ENCODE data around the gene SLC2A8. TPM values are rescaled to one million over a fixed set of nuclear protein-coding genes. Genes with fewer than 3 reads are reported as not detected.

The SLC2A8 gene
- total RNA-seq, 1 experiment from 2014 or later = 16.8 TPM

- H3K4me3 ChIP-seq (replicated peaks in 1 of 2; ENCODE audit: low read depth in 1 of 2, low read length in 2 of 2) = no peak overlapping the region
- no peaks in the 10 kb centered on the region for H3K9me3 ChIP-seq (ENCODE audit: control insufficient read depth in 1 of 2, insufficient read depth in 1 of 2, low read depth in 1 of 2, low read length in 2 of 2)
- no peak for TF ChIP-seq SIN3A (IDR thresholded peaks at IDR 0.05; ENCODE audit: low read depth)
- no peak overlapping the region for H3K9ac ChIP-seq (ENCODE audit: low read length)
- CTCF ChIA-PET = no interaction called here
- H3K79me2 ChIP-seq (ENCODE audit: insufficient read depth, low read length) = no peaks in the 10 kb centered on the region
- no peak overlapping the region for H3K27ac ChIP-seq (ENCODE audit: low read depth, low read length)
- RAD21 ChIA-PET (ENCODE audit: low non-redundant PET in 1 of 2, low total read pairs in 2 of 2, uncharacterized antibody in 2 of 2, unreplicated experiment in 2 of 2) = interaction anchor here in 1 of 2 experiments (1.2 kb wide), 1 partner anchor 180 kb away, joined by 4 read pairs; no protein-coding TSS in a partner anchor
- peaks cover 0 to 7% of the 10 kb centered on the region in 2 experiments; a peak in 1 of 4 replicates for H3K4me1 ChIP-seq (ENCODE audit: control insufficient read depth in 1 of 2, insufficient read depth in 2 of 2, low read length in 2 of 2)
- no peak overlapping the region for H2AFZ ChIP-seq (ENCODE audit: low read depth, low read length, poor library complexity, severe bottlenecking)
- POLR2A ChIA-PET = no interaction called here
- no peaks in the 10 kb centered on the region for H3K27me3 ChIP-seq (ENCODE audit: insufficient read depth, low read length)
- ATAC-seq = no peak
- no peak for DNase-seq (ENCODE audit: low read depth, low spot score)
- peaks cover 2 to 5% of the 10 kb centered on the region in 2 experiments; a peak in 1 of 4 replicates for H3K36me3 ChIP-seq (ENCODE audit: control insufficient read depth in 1 of 2, insufficient read depth in 2 of 2, low read length in 2 of 2)
- no peaks in the 10 kb centered on the region for H4K20me1 ChIP-seq (ENCODE audit: insufficient read depth)
- H3K9me2 ChIP-seq (ENCODE audit: insufficient read depth) = no peaks in the 10 kb centered on the region
- no peak overlapping the region for H3K4me2 ChIP-seq (ENCODE audit: low read length)
- intact Hi-C loops (cut with micrococcal nuclease) = no loop called here
- BruUV-seq (replicated peaks) = no TSS peak
These were observed 8.6 kb downstream of the SLC2A8 start for GRCh38 chr9:127405344-127406125.

- Histone ChIP-seq H4K20me1 (ENCODE audit: insufficient read depth) (no peaks in the 10 kb centered on the region), H3K9me2 (ENCODE audit: insufficient read depth) (no peaks in the 10 kb centered on the region), H3K9ac (ENCODE audit: low read length) (no peak overlapping the region), H3K36me3 (ENCODE audit: control insufficient read depth in 1 of 2, insufficient read depth in 2 of 2, low read length in 2 of 2) (peaks cover 2 to 5% of the 10 kb centered on the region in 2 experiments; a peak in 1 of 4 replicates), H3K27me3 (ENCODE audit: insufficient read depth, low read length) (no peaks in the 10 kb centered on the region), H3K4me1 (ENCODE audit: control insufficient read depth in 1 of 2, insufficient read depth in 2 of 2, low read length in 2 of 2) (peaks cover 0 to 7% of the 10 kb centered on the region in 2 experiments; a peak in 1 of 4 replicates), H3K9me3 (ENCODE audit: control insufficient read depth in 1 of 2, insufficient read depth in 1 of 2, low read depth in 1 of 2, low read length in 2 of 2) (no peaks in the 10 kb centered on the region), H2AFZ (ENCODE audit: low read depth, low read length, poor library complexity, severe bottlenecking) (no peak overlapping the region), H3K4me3 (replicated peaks in 1 of 2; ENCODE audit: low read depth in 1 of 2, low read length in 2 of 2) (no peak overlapping the region), H3K4me2 (ENCODE audit: low read length) (no peak overlapping the region), H3K79me2 (ENCODE audit: insufficient read depth, low read length) (no peaks in the 10 kb centered on the region), H3K27ac (ENCODE audit: low read depth, low read length) (no peak overlapping the region)
- no TSS peak for BruUV-seq (replicated peaks)
- ChIA-PET RAD21 (ENCODE audit: low non-redundant PET in 1 of 2, low total read pairs in 2 of 2, uncharacterized antibody in 2 of 2, unreplicated experiment in 2 of 2) (no interaction called here), POLR2A (no interaction called here), CTCF (no interaction called here)
- ATAC-seq (peak; percentile 40; the same call in 1 of the 2 replicates), DNase-seq (ENCODE audit: low read depth, low spot score) (no peak)
- TF ChIP-seq ZBTB33 (IDR thresholded peaks at IDR 0.05; ENCODE audit: extremely low read depth, insufficient replicate concordance, low read length) = no peak
- no peak for TF ChIP-seq FOSL1 (IDR thresholded peaks at IDR 0.05; ENCODE audit: low read depth)
- TF ChIP-seq CTCF (IDR thresholded peaks at IDR 0.05 in 2 of 3, conservative IDR thresholded peaks at IDR 0.05 in 1 of 3; ENCODE audit: borderline replicate concordance in 1 of 3, insufficient read depth in 1 of 3, low read depth in 2 of 3, low read length in 2 of 3) = no peak
- TF ChIP-seq TCF7L2 (IDR thresholded peaks at IDR 0.05; ENCODE audit: borderline replicate concordance, extremely low read depth, insufficient read depth, insufficient read length) = no peak
- no peak for TF ChIP-seq JUND (IDR thresholded peaks at IDR 0.05)
- TF ChIP-seq EGR1 (IDR thresholded peaks at IDR 0.05; ENCODE audit: low read depth) = no peak
- no peak for TF ChIP-seq YY1 (IDR thresholded peaks at IDR 0.05; ENCODE audit: extremely low read depth, insufficient replicate concordance, low read depth, low read length)
- intact Hi-C loops (cut with micrococcal nuclease) = no loop called here
These were observed 10.0 kb downstream of the SLC2A8 start for GRCh38 chr9:127406799-127407491.
